GM12872 (cell line): ENCODE measurements around the gene PRPF40A.

Source experiments
- CTCF ChIP-seq: IDR thresholded peaks from 3 replicates; pipeline ENCODE4 v1.5.1; 2011; ENCODE audit warnings: low read depth, mild to moderate bottlenecking, low read length, moderate library complexity; ENCODE audit not compliant: insufficient read depth

The PRPF40A gene

GRCh38 chr2:152717228-152718075 is at the start of gene PRPF40A:
Gene PRPF40A (minus strand): TSS chr2:152717461. CDS start chr2:152717439, 22 bp downstream.
- no peak for TF ChIP-seq CTCF

- no peak for TF ChIP-seq CTCF
These were observed 49.7 kb upstream of the PRPF40A start for GRCh38 chr2:152766928-152767327.

- no peak for TF ChIP-seq CTCF
These were observed 46.4 kb upstream of the PRPF40A start for GRCh38 chr2:152763651-152764050.

GRCh38 chr2:152762202-152762601 is 44.9 kb upstream of the PRPF40A start:
- TF ChIP-seq CTCF = no peak

GRCh38 chr2:152761214-152761613 is 44.0 kb upstream of the PRPF40A start:
- TF ChIP-seq CTCF = no peak

GRCh38 chr2:152759290-152760072 is 42.2 kb upstream of the PRPF40A start:
- no peak for TF ChIP-seq CTCF

- TF ChIP-seq CTCF = no peak
These were observed 37.8 kb upstream of the PRPF40A start for GRCh38 chr2:152755029-152755428.
